ENCODE data around the gene TEX14.

DNA sequence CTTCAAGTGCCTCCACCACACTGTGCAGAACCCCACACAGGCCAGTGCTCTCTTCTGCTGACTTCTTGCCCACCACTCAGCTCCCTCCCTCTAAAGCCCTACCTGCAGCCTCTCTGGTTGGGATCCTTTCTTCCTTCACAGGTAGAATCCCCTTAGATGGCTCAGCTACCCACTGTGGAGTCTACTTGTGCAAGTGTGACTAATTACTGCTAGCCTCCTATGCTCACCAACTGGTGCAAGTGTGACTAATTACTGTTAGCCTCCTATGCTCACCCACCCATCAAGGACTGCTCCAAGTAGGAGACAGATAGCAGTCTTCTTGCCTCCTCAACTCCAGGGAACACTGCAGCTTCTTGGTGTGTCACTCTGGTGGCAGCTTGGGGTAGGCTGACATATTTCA, 43.6 kb downstream of the TEX14 start:
- TF ChIP-seq, protein P1, sequence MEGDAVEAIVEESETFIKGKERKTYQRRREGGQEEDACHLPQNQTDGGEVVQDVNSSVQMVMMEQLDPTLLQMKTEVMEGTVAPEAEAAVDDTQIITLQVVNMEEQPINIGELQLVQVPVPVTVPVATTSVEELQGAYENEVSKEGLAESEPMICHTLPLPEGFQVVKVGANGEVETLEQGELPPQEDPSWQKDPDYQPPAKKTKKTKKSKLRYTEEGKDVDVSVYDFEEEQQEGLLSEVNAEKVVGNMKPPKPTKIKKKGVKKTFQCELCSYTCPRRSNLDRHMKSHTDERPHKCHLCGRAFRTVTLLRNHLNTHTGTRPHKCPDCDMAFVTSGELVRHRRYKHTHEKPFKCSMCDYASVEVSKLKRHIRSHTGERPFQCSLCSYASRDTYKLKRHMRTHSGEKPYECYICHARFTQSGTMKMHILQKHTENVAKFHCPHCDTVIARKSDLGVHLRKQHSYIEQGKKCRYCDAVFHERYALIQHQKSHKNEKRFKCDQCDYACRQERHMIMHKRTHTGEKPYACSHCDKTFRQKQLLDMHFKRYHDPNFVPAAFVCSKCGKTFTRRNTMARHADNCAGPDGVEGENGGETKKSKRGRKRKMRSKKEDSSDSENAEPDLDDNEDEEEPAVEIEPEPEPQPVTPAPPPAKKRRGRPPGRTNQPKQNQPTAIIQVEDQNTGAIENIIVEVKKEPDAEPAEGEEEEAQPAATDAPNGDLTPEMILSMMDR (IDR thresholded peaks at IDR 0.05) = no peak
- TF ChIP-seq EP300 (IDR thresholded peaks at IDR 0.05) (no peak), POLR2AphosphoS5 (IDR thresholded peaks at IDR 0.05) (no peak), POLR2A (IDR thresholded peaks at IDR 0.05) (no peak)
